GM10248 (cell line): Measurements from ENCODE around the gene KLHL29.

Experiments used
- CTCF ChIA-PET: fragments of 300-600 bp; sonication (Branson Sonifier 250); formaldehyde crosslinking; extraction: SDS; loops from one replicate; lab custom pipeline; 2021; ENCODE audit warnings: antibody characterized with exemption; lab: Yijun Ruan, JAX
- POLR2A ChIA-PET: fragments of 350-650 bp; sonication (Branson Sonifier 250); formaldehyde crosslinking; extraction: SDS; loops from one replicate; lab custom pipeline; 2020; ENCODE audit warnings: antibody characterized with exemption; lab: Yijun Ruan, JAX
- DNase-seq: peaks from one replicate; pipeline ENCODE4 v3.0.0; 2012; ENCODE audit errors: extremely low spot score
- CTCF ChIP-seq: IDR thresholded peaks from 2 replicates; pipeline ENCODE4 v1.5.1; 2012; ENCODE audit warnings: mild to moderate bottlenecking, low read depth; ENCODE audit errors: extremely low read depth, missing control alignments, control extremely low read depth

KLHL29 gene

GRCh38 chr2:23618265-23618664 lies 233.3 kb downstream of the KLHL29 start:
- no peak for TF ChIP-seq CTCF
- DNase-seq: no peak
- POLR2A ChIA-PET: no interaction called here
- CTCF ChIA-PET: no interaction called here

GRCh38 chr2:23618794-23619530 lies 234.0 kb downstream of the KLHL29 start:
- no peak for TF ChIP-seq CTCF
- DNase-seq: no peak
- CTCF ChIA-PET: interaction anchor here (0.7 kb wide), 1 partner anchor 16 kb away, joined by 3 read pairs; no protein-coding TSS in a partner anchor
- POLR2A ChIA-PET: no interaction called here

- POLR2A ChIA-PET: no interaction called here
- DNase-seq: no peak
- CTCF ChIA-PET: interaction anchor here (0.7 kb wide), 1 partner anchor 17 kb away, joined by 3 read pairs; no protein-coding TSS in a partner anchor
- TF ChIP-seq CTCF: no peak
These were observed 235.0 kb downstream of the KLHL29 start for GRCh38 chr2:23619941-23620340.

GRCh38 chr2:23620841-23621341 lies 235.9 kb downstream of the KLHL29 start:
- CTCF ChIA-PET: no interaction called here
- no peak for TF ChIP-seq CTCF
- no peak for DNase-seq

GRCh38 chr2:23621616-23622015 lies 236.6 kb downstream of the KLHL29 start:
- no peak for TF ChIP-seq CTCF
- POLR2A ChIA-PET: no interaction called here
- CTCF ChIA-PET: no interaction called here
- no peak for DNase-seq

More at GRCh38 chr2:23620841-23621341, 235.9 kb downstream of the KLHL29 start:
- POLR2A ChIA-PET: no interaction called here

GRCh38 chr2:23622466-23622865 lies 237.5 kb downstream of the KLHL29 start:
- ChIA-PET CTCF (interaction anchor here (0.9 kb wide), 1 partner anchor 41 kb away, joined by 3 read pairs; no protein-coding TSS in a partner anchor), POLR2A (no interaction called here)
- no peak for DNase-seq
- no peak for TF ChIP-seq CTCF
